NCI-H1417 treated with DMSO at 0.1 percent for 48 hours (cell line): Measurements from ENCODE around the gene WFDC2.

Experiments used
- DNase-seq: peaks from one replicate; lab custom pipeline; 2025; lab: John Stamatoyannopoulos, UW

Gene WFDC2, protein sequence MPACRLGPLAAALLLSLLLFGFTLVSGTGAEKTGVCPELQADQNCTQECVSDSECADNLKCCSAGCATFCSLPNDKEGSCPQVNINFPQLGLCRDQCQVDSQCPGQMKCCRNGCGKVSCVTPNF

DNA sequence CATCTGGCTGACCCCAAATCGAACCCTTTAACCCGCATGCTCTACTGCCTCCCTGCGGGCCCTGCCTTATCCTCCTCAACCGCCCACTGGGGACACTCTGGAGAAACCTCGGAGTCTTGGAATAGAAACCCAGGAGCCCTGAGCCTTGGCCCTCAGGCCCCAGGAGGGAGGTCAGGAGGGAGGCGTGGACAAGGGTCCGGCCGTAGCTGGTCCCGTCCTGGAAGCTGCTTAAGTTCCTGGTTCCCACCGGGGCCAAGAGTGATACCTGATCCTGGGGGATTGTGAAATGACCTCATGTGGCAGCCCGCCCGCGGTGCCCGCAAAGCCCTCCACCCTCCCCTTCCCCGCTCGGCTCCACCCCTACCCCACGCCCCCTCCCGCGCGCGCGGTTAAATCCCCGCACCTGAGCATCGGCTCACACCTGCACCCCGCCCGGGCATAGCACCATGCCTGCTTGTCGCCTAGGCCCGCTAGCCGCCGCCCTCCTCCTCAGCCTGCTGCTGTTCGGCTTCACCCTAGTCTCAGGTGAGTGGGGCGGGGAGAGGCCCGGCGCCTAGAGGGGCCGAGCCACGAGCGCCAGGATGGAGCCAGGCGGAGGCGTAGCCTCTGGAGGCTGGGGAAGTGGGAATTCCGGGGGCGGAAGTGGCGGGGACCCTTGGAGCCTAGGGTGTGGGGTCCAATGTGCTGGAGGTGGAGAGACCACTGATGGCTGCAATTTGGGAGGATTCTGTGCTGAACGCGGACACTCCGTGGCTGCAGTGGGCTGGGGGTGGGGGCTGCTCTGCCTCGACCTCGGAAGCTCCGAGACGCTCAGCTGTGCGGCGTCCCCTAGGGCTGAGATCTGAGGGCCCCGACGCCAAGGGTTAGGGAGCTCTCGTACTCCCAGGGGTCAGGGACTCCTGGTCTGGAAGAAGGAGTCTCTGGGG, at the start of gene WFDC2:
Gene WFDC2 (plus strand): TSS at position 418 of the 926 bp plus-strand sequence. CDS start 29 bp downstream, at position 447.
- DNase-seq, result no peak

DNA sequence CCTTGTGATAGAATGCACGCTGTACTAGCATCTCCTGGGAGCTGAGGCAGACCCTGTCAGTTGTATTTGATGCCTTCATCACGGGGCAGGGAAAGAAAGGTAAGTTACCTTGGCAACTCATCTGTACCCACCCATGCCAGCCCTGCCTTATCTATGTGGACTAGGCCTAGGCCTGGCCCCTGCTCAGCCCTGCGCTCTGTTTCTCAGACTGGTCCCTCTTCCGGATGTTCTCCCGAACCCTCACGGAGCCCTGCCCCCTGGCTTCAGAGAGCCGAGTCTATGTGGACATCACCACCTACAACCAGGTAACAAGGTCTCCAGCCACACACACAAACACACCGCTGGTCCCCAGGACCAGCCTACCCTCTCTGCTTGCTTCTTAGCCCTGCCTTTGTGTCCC, 49.4 kb upstream of the WFDC2 start:
- no peak for DNase-seq

DNA sequence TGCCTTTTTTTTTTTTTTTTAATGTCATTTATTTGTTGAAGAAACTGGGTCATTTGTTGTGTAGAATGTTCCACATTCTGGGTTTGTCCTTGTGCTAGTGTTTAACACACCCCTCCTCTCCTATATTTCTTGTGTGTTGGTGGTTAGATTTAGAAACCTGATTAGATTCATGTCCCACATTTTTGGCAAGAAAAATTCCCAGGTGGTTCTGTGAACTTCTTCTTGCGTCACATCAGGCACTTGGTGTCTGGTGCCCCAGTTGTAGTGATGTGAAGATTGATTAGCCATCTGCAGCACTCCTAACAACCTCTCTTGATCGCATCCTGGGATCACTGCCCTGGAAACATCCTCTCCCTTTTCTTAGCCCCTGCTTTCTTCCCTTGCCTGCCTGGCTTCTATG, 45.9 kb upstream of the WFDC2 start:
- DNase-seq, result no peak

- DNase-seq, result no peak
Measured at GRCh38 chr20:45425561-45425960, 44.0 kb upstream of the WFDC2 start.

GRCh38 chr20:45426320-45427016, 43.1 kb upstream of the WFDC2 start:
- DNase-seq, result no peak

- no peak for DNase-seq
Measured at GRCh38 chr20:45427236-45428149, 42.1 kb upstream of the WFDC2 start.

GRCh38 chr20:45429618-45430017, 39.9 kb upstream of the WFDC2 start:
- DNase-seq, result no peak

GRCh38 chr20:45432294-45432693, 37.3 kb upstream of the WFDC2 start:
- DNase-seq, result no peak

DNA sequence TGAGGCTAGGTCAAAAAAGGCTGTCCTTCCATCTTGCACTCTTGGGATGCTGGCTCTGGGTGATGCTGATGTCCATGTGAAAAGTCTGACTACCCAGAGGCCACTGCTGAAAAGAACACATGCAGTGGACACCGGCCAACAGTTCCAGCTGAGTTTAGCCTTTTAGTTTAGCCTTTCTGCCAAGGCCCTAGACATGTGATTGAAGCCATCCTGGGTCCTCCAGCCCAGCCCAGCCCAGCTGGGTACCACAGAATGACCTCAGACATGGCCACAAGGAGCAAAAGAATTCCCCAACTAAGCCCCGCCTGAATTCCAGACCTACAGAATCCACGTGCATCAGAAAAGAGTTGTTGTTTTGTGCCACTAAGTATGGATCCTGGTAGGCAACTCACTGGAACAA, 36.2 kb upstream of the WFDC2 start:
- no peak for DNase-seq

GRCh38 chr20:45433976-45434375, 35.6 kb upstream of the WFDC2 start:
- DNase-seq, result no peak

- DNase-seq, result peak; percentile 14
Measured at GRCh38 chr20:45436732-45437485, 32.6 kb upstream of the WFDC2 start.

- DNase-seq, result no peak
Measured at GRCh38 chr20:45440424-45440823, 29.1 kb upstream of the WFDC2 start.

GRCh38 chr20:45440891-45441685, 28.5 kb upstream of the WFDC2 start:
- no peak for DNase-seq

DNA sequence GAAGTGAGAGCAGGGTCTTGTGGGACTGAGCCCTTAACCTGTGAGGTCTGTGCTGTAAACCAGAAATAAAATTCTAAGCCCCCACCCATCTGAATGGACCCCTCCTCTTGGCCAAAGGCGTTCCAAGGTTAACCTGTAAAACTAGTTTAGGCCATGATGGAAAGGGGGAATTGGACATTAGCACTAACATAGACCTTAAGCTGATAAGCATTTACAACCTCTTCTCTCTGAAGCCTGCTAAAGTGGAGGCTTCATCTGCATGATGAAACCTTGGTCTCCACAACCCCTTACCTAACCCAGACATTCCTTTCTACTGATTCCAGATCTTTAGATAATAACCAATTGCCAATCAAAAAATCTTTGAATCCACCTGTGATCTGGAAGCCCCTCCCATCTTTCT, 27.8 kb upstream of the WFDC2 start:
- DNase-seq, result no peak

DNA sequence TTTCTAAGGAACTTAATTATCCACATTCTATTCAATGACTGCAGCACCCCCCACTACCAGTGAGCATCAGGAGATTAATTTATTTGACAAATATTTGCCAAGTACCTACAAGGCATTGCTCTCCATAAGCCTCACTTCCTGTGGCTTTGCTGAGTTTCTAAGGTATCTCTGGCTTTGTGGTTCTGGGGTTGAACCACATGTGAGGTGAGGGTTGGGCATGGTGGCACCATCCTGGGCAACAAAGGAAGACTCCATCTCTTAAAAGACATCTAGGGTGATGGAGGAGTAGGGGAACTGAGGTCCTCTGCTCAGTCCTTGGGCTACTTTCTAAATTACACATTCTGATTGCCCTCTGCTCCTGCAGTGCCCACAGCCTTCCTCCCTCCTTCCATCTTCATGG, 25.5 kb upstream of the WFDC2 start:
- no peak for DNase-seq

GRCh38 chr20:45445805-45446562, 23.6 kb upstream of the WFDC2 start:
- DNase-seq, result no peak

DNA sequence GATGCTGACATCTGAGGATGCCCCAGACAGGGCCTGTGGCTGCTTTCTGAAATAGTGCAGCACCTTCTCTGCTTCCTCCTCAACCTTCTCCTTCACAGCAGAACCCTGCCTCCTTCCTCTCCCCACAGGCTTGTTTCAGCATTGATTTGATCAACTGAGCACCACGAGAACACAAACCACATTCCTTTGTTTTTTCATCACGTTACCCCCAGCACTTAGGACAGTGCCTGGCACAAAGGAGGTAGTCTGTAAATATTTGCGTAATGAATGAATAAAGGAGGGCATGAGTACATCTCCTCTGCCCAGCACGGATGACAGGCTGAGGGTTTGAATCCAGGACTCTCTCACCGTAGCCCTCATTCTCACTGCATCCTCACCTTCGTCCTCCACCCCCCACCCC, 21.3 kb upstream of the WFDC2 start:
- DNase-seq, result no peak

GRCh38 chr20:45449528-45449927, 20.0 kb upstream of the WFDC2 start:
- no peak for DNase-seq

- DNase-seq, result no peak
Measured at GRCh38 chr20:45450097-45450818, 19.3 kb upstream of the WFDC2 start.
